Mucosa of rectum (tissue), 2 donors: Measurements from ENCODE around the gene GLIS1.
A peak's percentile ranks its signal among the peaks of the same experiment; 100 is the strongest.

Experiments
- H3K27ac ChIP-seq, 2 donors: one replicate each; pipeline ENCODE4 v1.7.0; 2013; ENCODE audit warnings: inconsistent platforms in 2 of 2, low read depth in 2 of 2, low read length in 2 of 2
- H3K27me3 ChIP-seq, 2 donors: one replicate each; pipeline ENCODE4 v1.7.0; 2013; ENCODE audit warnings: low read length in 2 of 2; ENCODE audit not compliant: control insufficient read depth in 2 of 2, insufficient read depth in 2 of 2
- H3K36me3 ChIP-seq, 2 donors: one replicate each; pipeline ENCODE4 v1.7.0; 2013; ENCODE audit warnings: low read length in 2 of 2; ENCODE audit not compliant: control insufficient read depth in 2 of 2, insufficient read depth in 2 of 2
- H3K4me1 ChIP-seq, 2 donors: one replicate each; pipeline ENCODE4 v1.7.0; 2013; ENCODE audit warnings: low read length in 2 of 2, mild to moderate bottlenecking in 1 of 2; ENCODE audit not compliant: control insufficient read depth in 2 of 2, insufficient read depth in 2 of 2
- H3K4me3 ChIP-seq, 2 donors: one replicate each; pipeline ENCODE4 v1.7.0; 2013; ENCODE audit warnings: low read length in 2 of 2
- H3K9ac ChIP-seq, 2 donors: one replicate each; pipeline ENCODE4 v1.7.0; 2013; ENCODE audit warnings: low read length in 2 of 2, low read depth in 1 of 2, mild to moderate bottlenecking in 1 of 2
- H3K9me3 ChIP-seq, 2 donors: one replicate each; pipeline ENCODE4 v1.7.0; 2013; ENCODE audit warnings: low read length in 2 of 2; ENCODE audit not compliant: control insufficient read depth in 2 of 2
- donor health status: healthy.
- donor health status: Normal muscosa, but diverticular disease.

GLIS1 gene

GRCh38 chr1:53739109-53739681, at the start of gene GLIS1:
GLIS1 (minus strand) TSS chr1:53739164; CDS start chr1:53738064, 1,100 bp downstream.
- Histone ChIP-seq H3K9me3 (no peaks in the 10 kb centered on the region), H3K4me1 (peaks cover 4 to 6% of the 10 kb centered on the region in 2 donors), H3K9ac (peak within 1 kb of the TSS; percentile 14 to 44), H3K27ac (no peak within 1 kb of the TSS), H3K27me3 (peaks cover 34 to 40% of the 10 kb centered on the region in 2 donors), H3K4me3 (peak within 1 kb of the TSS; percentile 63 to 70), H3K36me3 (no peaks in the 10 kb centered on the region)

- Histone ChIP-seq H3K36me3 (peaks cover under 1 to 22% of the 10 kb centered on the region in 2 donors), H3K27me3 (no peaks in the 10 kb centered on the region), H3K9me3 (no peaks in the 10 kb centered on the region), H3K9ac (no peak overlapping the region), H3K4me1 (no peaks in the 10 kb centered on the region), H3K27ac (no peak overlapping the region), H3K4me3 (no peak overlapping the region)
Measured at GRCh38 chr1:53787655-53788054, 48.7 kb upstream of the GLIS1 start.

- Histone ChIP-seq H3K4me1 (no peaks in the 10 kb centered on the region), H3K27ac (no peak overlapping the region), H3K4me3 (no peak overlapping the region), H3K27me3 (no peaks in the 10 kb centered on the region), H3K9me3 (no peaks in the 10 kb centered on the region), H3K9ac (no peak overlapping the region), H3K36me3 (peaks cover 0 to 18% of the 10 kb centered on the region in 2 donors)
Measured at GRCh38 chr1:53783056-53783455, 44.1 kb upstream of the GLIS1 start.

- Histone ChIP-seq H3K9me3 (no peaks in the 10 kb centered on the region), H3K27ac (no peak overlapping the region), H3K9ac (no peak overlapping the region), H3K27me3 (no peaks in the 10 kb centered on the region), H3K36me3 (peaks cover 0 to 9% of the 10 kb centered on the region in 2 donors), H3K4me1 (peaks cover 0 to 6% of the 10 kb centered on the region in 2 donors), H3K4me3 (no peak overlapping the region)
Measured at GRCh38 chr1:53781654-53782053, 42.7 kb upstream of the GLIS1 start.

- H3K36me3 ChIP-seq = peaks cover 0 to 1% of the 10 kb centered on the region in 2 donors
- peaks cover 0 to 6% of the 10 kb centered on the region in 2 donors for H3K4me1 ChIP-seq
- no peak overlapping the region for H3K4me3 ChIP-seq
- H3K9me3 ChIP-seq = no peaks in the 10 kb centered on the region
- H3K9ac ChIP-seq = no peak overlapping the region
- no peak overlapping the region for H3K27ac ChIP-seq
- H3K27me3 ChIP-seq = no peaks in the 10 kb centered on the region
Measured at GRCh38 chr1:53777272-53777671, 38.3 kb upstream of the GLIS1 start.

- Histone ChIP-seq H3K9ac (no peak overlapping the region), H3K9me3 (no peaks in the 10 kb centered on the region), H3K27me3 (no peaks in the 10 kb centered on the region), H3K4me3 (no peak overlapping the region), H3K27ac (no peak overlapping the region), H3K36me3 (peaks cover 0 to 4% of the 10 kb centered on the region in 2 donors), H3K4me1 (no peaks in the 10 kb centered on the region)
Measured at GRCh38 chr1:53771648-53772047, 32.7 kb upstream of the GLIS1 start.

GRCh38 chr1:53769780-53770179, 30.8 kb upstream of the GLIS1 start:
- no peaks in the 10 kb centered on the region for H3K9me3 ChIP-seq
- no peak overlapping the region for H3K9ac ChIP-seq

GRCh38 chr1:53769184-53769583, 30.2 kb upstream of the GLIS1 start:
- Histone ChIP-seq H3K27me3 (no peaks in the 10 kb centered on the region), H3K4me1 (no peaks in the 10 kb centered on the region), H3K9me3 (no peaks in the 10 kb centered on the region), H3K9ac (no peak overlapping the region), H3K36me3 (peaks cover 0 to 4% of the 10 kb centered on the region in 2 donors), H3K27ac (no peak overlapping the region), H3K4me3 (no peak overlapping the region)

More at GRCh38 chr1:53769780-53770179, 30.8 kb upstream of the GLIS1 start:
- H3K27me3 ChIP-seq = no peaks in the 10 kb centered on the region
- H3K27ac ChIP-seq = no peak overlapping the region
- H3K4me3 ChIP-seq = no peak overlapping the region
- peaks cover 0 to 4% of the 10 kb centered on the region in 2 donors for H3K36me3 ChIP-seq
- H3K4me1 ChIP-seq = no peaks in the 10 kb centered on the region

- Histone ChIP-seq H3K9ac (no peak overlapping the region), H3K4me3 (peak overlapping the region in 1 of 2 donors; percentile 46)
Measured at GRCh38 chr1:53766831-53767405, 28.0 kb upstream of the GLIS1 start.

GRCh38 chr1:53766194-53766742, 27.3 kb upstream of the GLIS1 start:
- Histone ChIP-seq H3K4me3 (no peak overlapping the region), H3K9ac (no peak overlapping the region), H3K27ac (no peak overlapping the region)

More at GRCh38 chr1:53766831-53767405, 28.0 kb upstream of the GLIS1 start:
- H3K36me3 ChIP-seq = no peaks in the 10 kb centered on the region
- no peaks in the 10 kb centered on the region for H3K4me1 ChIP-seq
- no peaks in the 10 kb centered on the region for H3K27me3 ChIP-seq
- no peak overlapping the region for H3K27ac ChIP-seq
- no peaks in the 10 kb centered on the region for H3K9me3 ChIP-seq

More at GRCh38 chr1:53766194-53766742, 27.3 kb upstream of the GLIS1 start:
- Histone ChIP-seq H3K9me3 (no peaks in the 10 kb centered on the region), H3K4me1 (no peaks in the 10 kb centered on the region), H3K36me3 (no peaks in the 10 kb centered on the region), H3K27me3 (no peaks in the 10 kb centered on the region)
